Suppressor macrophage treated with lipopolysaccharide for 1 hour (primary cell): ENCODE measurements around the gene SPATA2L.
"Not testable (repeated sequence)": the region's sequence is repeated elsewhere in the genome, so short reads cannot be mapped to it uniquely, and the experiment has no call there.

Experiments used
- DNase-seq, 3 donors: peaks; one replicate each; pipeline ENCODE4 v3.0.0-alpha.2; 2020 to 2022

Gene SPATA2L

DNA sequence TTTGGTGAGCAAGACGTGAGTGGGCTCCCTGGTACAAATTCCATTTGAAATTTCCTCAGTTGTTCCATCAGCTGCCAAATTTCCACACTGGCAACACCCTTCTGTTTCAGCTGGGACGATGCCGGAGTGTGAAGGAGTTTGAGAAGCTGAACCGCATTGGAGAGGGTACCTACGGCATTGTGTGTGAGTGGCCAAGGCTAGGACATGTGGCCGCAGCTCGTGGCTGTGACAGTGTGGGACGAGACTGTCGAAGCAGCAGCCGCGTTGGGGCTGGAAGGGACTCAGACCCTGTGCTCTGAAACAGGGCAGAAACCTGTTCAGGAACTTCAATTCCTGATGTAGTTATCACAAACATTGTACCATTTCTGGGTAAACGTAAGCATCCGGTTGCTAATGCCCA lies 12.4 kb downstream of the SPATA2L start:
- DNase-seq: no peak

- DNase-seq: no peak
Measured at GRCh38 chr16:89688395-89688794, 13.1 kb downstream of the SPATA2L start.

DNA sequence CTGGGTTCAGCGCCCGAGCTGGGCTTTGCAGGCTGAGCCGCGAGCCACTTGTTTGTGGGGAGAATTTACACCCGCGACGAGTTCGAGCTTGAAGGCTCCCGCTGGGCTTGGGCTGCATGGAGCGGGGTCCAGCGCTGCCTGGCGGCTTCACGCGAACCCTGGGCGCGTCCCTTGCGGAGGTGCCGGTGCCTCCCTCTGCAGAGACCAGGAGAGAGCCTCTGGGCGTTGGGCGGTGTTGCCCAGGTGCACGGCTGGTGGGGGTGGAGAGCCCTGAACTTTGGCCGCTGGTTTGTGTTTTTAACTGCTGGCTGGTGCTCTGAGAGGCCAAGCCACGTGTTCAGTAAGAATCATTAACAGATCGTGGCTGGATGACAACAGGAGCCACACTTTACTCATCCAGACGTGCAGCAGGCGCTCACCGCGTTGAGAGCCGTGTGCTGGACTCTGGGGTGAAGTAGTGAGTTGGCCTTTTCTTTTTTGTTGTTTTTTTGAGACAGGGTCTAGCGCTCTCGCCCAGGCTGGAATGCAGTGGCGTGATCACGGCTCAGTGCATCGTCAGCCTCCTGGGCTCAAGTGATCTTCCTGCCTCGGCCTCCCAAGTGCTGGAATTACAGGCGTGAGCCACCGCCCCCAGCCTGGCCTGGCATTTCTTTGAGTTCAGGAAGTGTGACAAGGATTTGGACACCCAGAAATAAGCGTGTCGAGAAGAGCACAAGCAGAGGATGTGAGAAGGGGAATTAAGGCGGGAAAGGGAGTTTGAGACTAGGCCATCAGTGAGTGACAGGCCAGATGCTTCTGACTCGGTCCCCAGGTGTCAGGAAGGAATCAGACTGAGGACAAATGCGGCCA lies 14.2 kb downstream of the SPATA2L start:
- DNase-seq: peak in 1 of 3 donors; percentile 21

- DNase-seq: peak; percentile 94 to 98 (median 94)
Measured at GRCh38 chr16:89686520-89687091, 14.9 kb downstream of the SPATA2L start, which contains the start of gene CDK10. Gene CDK10, plus strand, starts transcription at chr16:89686689. Its CDS starts 22 bp downstream, at chr16:89686711.

DNA sequence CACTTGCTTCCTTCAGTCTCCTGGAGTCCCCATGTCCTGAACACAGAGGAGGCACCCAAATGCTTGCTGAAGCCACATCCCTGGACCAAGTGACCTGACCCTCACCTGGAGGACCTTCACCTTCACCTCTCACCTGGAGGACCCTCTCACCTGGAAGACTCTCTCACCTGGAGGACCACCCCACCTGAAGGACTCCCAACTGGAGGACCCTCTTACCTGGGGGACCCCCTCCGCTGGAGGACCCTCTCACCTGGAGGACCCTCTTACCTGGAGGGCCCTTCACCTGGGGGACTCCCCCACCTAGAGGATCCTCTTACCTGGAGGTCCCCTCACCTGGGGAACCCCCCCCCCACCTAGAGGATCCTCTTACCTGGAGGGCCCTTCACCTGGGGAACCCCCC lies 15.6 kb downstream of the SPATA2L start:
- DNase-seq: no peak

GRCh38 chr16:89678258-89678657 lies 23.2 kb downstream of the SPATA2L start:
- DNase-seq: no peak

DNA sequence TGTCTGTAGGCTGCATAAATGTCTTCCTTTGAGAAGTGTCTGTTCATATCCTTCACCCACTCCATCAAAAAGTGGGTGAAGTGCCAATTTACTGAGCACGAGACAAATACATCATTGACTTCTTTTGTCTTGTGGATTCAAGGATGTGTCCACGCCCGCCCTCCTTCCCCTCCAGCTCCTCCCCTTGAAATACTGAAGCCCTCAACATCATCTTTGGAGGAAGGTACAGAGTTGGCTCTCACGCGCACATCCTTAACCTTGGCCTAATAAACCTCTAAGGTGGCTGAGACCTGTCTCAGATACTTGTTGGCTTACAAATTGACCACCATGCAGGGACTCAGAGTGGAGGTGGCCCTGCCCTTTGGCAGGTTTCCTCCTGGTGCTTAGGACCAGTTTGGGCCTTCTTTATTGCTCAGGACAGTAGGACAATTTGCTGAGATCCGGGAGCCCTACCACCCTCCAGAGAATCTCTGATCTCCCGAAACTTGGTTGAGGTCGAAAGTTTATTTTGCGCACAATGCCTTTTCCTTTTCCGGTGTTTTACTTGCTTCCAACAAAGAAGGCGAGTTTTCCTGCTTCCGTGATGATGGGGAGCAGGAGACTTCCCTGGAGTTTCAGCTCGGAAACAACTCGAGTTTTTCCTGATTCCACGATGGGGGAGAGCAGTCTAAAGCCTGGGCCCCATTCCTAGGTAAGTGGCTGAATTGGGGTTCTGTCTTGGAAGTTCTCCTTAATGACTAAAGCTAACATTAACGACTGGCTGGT lies 29.1 kb downstream of the SPATA2L start:
- DNase-seq: no peak

DNA sequence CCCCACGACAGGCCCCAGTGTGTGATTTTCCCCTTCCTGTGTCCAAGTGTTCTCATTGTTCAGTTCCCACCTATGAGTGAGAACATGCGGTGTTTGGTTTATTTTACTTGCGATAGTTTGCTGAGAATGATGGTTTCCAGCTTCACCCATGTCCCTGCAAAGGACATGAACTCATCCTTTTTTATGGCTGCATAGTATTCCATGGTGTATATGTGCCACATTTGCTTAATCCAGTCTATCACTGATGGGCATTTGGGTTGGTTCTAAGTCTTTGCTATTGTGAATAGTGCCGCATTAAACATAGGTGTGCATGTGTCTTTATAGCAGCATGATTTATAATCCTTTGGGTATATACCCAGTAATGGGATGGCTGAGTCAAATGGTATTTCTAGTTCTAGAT lies 29.9 kb downstream of the SPATA2L start:
- DNase-seq: not testable (repeated sequence)

DNA sequence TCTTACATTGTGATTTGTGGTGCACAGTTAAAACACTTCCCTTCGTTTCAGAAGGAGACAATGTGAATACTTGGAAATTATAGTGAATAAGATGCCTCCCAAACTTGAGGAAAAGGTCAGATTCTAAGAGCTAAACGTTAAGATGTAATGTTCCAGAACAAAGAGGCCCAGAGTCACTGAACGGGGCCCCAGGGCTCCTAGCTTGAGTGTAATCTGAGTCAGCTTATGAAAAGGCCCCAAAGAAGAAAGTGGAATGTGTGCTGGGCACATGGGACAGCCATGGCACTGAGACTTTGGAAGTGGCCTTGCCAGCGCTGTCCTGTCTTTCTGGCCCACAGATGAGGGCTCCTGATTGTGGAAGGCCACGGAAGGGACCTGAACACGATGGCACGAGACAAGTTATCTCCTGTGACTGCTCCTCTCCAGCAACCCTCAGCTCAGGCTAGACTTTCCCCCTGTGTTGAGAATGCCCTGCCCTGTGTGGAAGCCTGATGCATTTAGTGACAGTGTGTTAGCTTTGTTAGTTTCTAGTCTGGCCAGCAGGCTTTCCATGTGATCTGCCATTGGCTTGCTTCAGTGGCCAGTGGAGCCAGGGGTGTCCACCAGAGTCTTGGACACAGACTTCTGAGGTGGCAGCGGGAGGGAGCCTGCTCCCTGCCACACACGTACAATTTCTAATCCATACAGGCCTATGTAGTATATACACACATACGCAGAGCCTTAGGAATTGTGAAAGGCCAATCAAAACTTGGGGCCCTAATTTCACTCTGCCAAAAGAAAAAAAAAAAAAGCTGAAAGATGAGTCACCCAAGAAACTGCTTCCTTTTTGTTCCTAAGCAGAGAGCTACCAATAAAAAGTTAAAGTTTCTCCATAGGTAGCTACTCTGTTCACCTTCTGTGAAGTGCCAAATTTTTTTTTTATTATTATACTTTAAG lies 30.7 kb downstream of the SPATA2L start:
- DNase-seq: peak in 2 of 3 donors; percentile 24 to 45

DNA sequence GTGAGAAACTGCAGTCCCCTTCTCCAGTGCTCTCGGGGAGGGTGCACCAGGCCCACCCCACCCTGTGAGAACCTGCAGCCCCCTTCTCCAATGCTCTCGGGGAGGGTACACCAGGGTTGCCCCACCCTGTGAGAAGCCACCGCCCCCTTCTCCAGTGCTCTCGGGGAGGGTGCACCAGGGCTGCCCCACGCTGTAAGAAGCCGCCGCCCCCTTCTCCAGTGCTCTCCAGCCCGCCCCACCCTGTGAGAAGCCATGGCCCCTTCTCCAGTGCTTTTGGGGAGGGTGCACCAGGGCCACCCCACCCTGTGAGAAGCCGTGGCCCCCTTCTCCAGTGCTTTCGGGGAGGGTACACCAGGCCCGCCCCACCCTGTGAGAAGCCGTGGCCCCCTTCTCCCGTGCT lies 31.8 kb downstream of the SPATA2L start:
- no peak for DNase-seq

DNA sequence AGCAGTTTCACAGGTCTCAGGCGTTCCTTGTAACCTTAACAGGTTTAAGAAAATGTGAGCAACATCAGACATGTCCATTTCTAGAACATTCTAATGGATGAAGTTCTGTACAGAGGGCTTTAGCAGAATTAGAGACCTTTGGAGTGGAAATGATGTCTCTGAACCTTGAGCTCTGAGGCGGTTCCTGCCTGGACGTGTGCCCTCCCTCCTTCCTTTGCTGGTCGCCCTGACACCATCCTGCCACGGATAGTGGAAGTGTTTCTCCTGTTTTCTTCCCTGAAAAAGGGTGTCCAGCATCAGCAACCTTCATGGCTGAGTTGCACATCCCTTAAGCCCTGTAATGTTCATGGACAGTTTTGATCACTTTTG lies 32.7 kb downstream of the SPATA2L start:
- DNase-seq: no peak

DNA sequence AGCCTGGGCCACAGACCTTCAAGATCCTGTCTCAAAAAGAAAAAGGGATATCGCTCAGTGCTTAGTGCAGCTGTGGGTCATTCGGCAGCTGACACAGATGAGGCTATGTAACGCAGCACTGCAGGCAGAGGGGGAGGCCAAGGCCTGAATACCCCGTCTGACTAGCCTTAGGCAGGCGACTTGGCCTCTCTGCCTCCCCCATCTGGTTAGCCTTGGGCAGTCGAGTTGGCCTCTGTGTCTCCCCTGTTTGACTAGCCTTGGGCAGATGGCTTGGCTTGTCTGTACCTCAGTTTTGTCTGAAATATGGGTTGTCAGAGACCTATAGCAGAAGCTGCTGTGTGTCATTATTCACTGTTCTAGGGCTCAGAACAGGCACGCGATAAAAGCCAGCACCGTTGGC lies 33.9 kb downstream of the SPATA2L start:
- no peak for DNase-seq

- peak in 2 of 3 donors; percentile 17 to 44 for DNase-seq
Measured at GRCh38 chr16:89667000-89667399, 34.5 kb downstream of the SPATA2L start.

- peak in 2 of 3 donors; percentile 17 to 22 for DNase-seq
Measured at GRCh38 chr16:89664238-89664637, 37.3 kb downstream of the SPATA2L start.

GRCh38 chr16:89661215-89661614 lies 40.3 kb downstream of the SPATA2L start:
- DNase-seq: no peak

DNA sequence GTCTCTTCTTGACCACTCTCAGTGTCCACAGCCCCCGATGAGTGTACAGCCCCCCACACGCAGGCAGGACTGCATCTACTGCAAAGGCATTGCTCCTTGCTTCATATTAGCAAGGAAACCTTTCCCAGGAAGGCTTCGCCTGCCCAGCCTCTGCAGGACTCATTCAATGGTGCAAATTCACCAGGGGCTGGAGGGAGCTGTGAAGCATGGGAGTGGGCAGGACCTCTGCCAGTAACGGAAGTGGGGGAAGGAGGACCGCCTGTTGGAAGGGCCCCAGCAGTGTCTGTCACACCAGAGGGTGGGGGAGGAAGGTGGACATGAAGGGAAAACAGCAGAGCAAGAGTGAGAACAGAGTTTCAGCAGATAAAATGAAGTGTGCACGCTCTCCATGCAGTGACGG lies 41.4 kb downstream of the SPATA2L start:
- no peak for DNase-seq

- DNase-seq: peak; percentile 16 to 35 (median 19)
Measured at GRCh38 chr16:89658221-89658879, 43.2 kb downstream of the SPATA2L start.

DNA sequence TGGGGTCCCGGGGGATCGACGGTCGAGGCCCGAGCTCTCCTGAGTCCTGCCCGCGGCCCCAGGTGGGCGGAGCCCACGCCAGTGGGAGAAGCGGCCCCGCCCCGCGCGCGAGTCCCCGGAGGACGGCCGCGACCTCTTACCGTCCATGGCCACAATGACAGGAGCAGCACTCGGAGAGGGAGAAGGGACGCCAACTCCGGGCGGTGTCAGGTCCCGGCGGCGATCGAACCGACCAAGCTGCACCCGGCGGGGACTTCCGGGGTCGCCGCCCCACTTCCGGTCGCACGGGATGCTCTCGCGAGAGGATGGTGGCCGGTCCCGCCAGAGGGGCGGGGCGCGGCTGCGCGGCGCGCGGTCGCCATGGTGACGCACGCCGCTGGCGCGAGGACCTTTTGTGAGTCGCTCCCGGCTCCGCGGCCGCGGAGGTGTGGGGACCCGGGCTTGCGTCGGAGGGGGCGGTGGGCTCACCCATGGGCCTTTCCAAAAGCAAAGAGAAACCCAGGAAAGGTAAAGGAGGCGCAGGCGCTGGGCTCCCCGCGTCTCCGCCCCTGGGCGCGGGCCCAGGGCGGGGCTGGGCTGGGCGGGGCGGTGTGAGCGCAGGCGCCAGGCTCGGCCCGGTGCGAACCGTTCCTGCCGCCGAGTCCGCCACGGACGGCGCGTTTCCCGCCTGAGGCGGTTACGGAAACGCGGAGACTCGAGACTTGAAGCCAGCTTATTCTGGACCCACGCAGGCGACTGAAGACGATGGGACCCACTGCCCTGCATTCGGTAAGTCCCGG lies 43.9 kb downstream of the SPATA2L start, which contains the start of the genes CHMP1A and SPATA33:
Gene CHMP1A (minus strand): TSS at position 267 of the 779 bp plus-strand sequence. CDS start 120 bp downstream, at position 147.
Gene SPATA33 (plus strand): TSS at position 395 of the 779 bp plus-strand sequence. CDS start 76 bp downstream, at position 471.
- DNase-seq: peak; percentile 93 to 97 (median 97)

DNA sequence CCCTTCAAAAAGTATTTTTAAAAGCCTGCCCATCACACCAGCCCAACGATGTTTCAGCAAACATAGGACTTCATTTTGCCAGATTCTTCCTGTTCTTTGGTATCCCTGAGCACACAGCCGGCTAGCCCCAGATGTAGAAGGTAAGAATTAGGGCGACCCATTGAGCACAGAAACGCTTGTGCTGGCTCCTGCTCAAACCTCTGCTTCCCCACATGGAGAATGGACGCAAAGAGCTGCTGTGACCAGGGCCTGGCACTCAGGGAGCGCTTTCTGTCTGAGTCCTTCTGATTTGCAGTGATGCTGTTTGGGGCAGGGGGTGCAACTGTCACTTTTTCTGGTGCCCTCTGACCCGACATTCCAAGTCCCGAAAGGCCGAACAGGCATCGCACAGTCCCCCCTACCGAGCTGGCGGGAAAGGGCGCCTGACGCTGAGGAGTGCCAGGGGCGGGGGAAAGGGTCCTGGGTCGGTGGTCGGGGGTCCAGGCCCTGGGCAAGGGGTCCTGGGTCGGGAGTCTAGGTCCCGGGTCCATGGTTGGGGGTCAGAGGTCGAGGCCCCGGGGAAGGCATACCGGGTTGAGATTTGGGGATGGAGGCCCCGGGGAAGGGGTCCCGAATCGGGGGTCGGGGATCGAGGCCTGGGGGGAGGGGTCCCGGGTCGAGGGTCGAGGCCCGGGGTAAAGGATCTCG lies 44.9 kb downstream of the SPATA2L start:
- no peak for DNase-seq

DNA sequence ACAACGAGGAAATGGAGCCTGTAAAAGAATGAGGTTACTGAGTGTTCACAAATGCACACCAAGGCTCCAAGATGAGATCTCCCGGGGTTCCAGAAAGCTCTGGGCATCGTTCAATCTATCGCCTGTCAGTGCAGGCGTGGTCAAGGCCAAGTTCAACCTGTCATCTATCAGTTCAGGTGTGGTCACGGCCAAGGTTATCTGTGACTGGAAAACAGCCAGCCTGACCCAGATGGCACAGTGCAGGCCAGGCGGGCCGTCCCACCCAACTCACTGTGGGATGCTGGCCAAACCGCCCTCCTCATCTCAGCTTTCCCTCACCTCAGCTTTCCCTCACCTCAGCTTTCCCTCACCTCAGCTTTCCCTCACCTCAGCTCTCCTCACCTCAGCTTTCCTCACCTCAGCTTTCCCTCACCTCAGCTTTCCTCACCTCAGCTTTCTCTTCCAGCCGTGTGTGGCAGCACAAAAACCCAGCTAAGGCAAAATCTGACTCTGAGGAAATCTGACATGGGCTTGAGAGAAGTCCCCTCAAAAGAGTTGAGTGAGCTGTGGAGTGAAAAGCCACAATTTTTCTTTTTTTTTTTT lies 46.4 kb downstream of the SPATA2L start:
- no peak for DNase-seq
